Measurements from ENCODE around the gene NDST1.

DNA sequence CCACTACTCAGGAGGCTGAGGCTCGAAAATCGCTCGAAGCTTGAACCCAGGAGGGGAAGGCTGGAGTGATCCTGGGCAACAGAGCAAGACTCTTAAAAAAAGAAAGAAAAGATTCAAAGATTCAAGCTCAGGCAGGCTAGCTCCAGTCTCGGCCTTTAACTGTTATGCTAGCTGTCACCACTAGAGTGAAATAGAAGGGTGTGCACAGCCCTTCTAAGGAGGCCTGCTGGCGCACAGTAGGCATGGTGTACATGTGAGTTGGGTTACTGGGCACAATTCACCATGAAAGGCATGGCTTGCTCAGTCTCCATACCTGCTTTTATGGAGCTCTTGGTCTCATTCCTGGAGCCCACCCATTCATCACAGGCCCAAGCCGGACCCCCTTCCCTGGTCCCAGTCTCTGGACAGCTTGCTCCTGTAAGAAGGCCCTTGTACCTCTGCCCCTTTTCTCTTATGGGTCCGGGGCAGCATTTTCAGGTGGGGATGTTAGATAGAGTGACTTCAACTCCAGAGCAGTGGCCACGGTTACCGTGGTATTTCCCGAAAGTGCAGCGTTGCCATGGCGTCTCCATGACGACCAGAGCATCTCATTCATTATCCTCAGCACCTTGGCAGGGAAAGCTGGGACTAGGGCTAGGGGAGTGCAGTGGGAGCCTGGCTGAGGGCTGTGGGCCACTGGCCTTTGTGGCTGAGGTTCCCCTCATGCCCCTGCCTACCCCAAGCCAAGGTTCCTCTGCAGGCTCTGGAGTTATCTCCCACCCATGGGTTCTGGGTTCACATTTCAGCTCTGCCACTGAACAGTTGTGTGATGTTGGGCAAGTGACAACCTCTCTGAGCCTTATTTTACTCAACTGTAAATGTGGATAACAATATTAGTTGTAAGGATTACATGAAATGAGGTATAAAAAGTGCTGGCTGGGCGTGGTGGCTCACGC lies 5.7 kb downstream of the NDST1 start:
- TF ChIP-seq, protein P1, sequence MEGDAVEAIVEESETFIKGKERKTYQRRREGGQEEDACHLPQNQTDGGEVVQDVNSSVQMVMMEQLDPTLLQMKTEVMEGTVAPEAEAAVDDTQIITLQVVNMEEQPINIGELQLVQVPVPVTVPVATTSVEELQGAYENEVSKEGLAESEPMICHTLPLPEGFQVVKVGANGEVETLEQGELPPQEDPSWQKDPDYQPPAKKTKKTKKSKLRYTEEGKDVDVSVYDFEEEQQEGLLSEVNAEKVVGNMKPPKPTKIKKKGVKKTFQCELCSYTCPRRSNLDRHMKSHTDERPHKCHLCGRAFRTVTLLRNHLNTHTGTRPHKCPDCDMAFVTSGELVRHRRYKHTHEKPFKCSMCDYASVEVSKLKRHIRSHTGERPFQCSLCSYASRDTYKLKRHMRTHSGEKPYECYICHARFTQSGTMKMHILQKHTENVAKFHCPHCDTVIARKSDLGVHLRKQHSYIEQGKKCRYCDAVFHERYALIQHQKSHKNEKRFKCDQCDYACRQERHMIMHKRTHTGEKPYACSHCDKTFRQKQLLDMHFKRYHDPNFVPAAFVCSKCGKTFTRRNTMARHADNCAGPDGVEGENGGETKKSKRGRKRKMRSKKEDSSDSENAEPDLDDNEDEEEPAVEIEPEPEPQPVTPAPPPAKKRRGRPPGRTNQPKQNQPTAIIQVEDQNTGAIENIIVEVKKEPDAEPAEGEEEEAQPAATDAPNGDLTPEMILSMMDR (IDR thresholded peaks at IDR 0.05), result no peak
- no peak for TF ChIP-seq POLR2A (IDR thresholded peaks at IDR 0.05)
